ENCODE results near the gene OSBPL3.

DNA sequence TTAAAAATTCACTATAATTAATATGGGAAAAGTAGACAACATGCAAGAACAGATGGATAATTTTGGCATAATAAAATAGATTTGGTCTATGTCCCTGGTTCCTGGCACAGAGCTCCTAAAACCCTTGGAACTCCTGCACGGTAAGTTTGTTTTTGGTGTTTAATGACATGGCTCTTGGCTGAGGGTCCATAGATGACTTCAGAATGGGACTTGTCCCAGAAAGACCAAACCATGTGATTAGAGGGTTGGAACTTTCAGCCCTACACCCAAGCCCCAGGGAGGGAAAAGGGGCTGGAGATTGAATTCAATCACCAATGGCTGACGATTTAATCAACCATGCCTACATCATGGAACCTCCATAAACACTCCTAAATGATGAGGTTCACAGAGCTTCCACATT lies 210.1 kb downstream of the OSBPL3 start:
- TF ChIP-seq, protein P1, sequence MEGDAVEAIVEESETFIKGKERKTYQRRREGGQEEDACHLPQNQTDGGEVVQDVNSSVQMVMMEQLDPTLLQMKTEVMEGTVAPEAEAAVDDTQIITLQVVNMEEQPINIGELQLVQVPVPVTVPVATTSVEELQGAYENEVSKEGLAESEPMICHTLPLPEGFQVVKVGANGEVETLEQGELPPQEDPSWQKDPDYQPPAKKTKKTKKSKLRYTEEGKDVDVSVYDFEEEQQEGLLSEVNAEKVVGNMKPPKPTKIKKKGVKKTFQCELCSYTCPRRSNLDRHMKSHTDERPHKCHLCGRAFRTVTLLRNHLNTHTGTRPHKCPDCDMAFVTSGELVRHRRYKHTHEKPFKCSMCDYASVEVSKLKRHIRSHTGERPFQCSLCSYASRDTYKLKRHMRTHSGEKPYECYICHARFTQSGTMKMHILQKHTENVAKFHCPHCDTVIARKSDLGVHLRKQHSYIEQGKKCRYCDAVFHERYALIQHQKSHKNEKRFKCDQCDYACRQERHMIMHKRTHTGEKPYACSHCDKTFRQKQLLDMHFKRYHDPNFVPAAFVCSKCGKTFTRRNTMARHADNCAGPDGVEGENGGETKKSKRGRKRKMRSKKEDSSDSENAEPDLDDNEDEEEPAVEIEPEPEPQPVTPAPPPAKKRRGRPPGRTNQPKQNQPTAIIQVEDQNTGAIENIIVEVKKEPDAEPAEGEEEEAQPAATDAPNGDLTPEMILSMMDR (IDR thresholded peaks at IDR 0.05) = no peak
- TF ChIP-seq POLR2A (IDR thresholded peaks at IDR 0.05) = no peak
